ENCODE results near the gene PRG2. TPM values are rescaled to one million over a fixed set of nuclear protein-coding genes. Genes with fewer than 3 reads are reported as not detected.

The PRG2 gene
- total and polyA plus RNA-seq, 2 of the 13 experiments (the other 11 are each of a cell fraction or from before 2014, with no cell fraction given), result not detected

- TF ChIP-seq SOX5 (CRISPR knock-in tag; IDR thresholded peaks at IDR 0.05; ENCODE audit: borderline replicate concordance) (peak; percentile 41; the same call in 1 of the 2 replicates), HNF4G (IDR thresholded peaks at IDR 0.05; ENCODE audit: borderline replicate concordance, low read depth, low read length) (peak; percentile 89), HNF4G (CRISPR knock-in tag; IDR thresholded peaks at IDR 0.05; ENCODE audit: borderline replicate concordance, low read depth) (peak; percentile 22; the same call in 1 of the 2 replicates), ZBTB39 (CRISPR knock-in tag; IDR thresholded peaks at IDR 0.05) (no peak), ATF7 (IDR thresholded peaks at IDR 0.05) (no peak), ATF7 (CRISPR knock-in tag; IDR thresholded peaks at IDR 0.05) (no peak), U2AF1 (optimal IDR thresholded peaks at IDR 0.05; ENCODE audit: low read depth, low read length) (no peak), ATF4 (CRISPR knock-in tag; IDR thresholded peaks at IDR 0.05) (0 out of 4 replicates have a peak, but pooled peaks of 1 of the 2 experiments have one; percentile 45), TBP (CRISPR knock-in tag; IDR thresholded peaks at IDR 0.05) (no peak), ELF4 (CRISPR knock-in tag; IDR thresholded peaks at IDR 0.05; ENCODE audit: borderline replicate concordance) (no peak), IRF2 (CRISPR knock-in tag; IDR thresholded peaks at IDR 0.05) (0 out of 2 replicates have a peak, but pooled peaks have one; percentile 47), SAFB2 (CRISPR knock-in tag; IDR thresholded peaks at IDR 0.05; ENCODE audit: borderline replicate concordance, low read depth) (no peak), NCOA1 (CRISPR knock-in tag; IDR thresholded peaks at IDR 0.05) (no peak), ZNF207 (IDR thresholded peaks at IDR 0.05; ENCODE audit: borderline replicate concordance) (no peak), ZNF205 (CRISPR knock-in tag; IDR thresholded peaks at IDR 0.05) (0 out of 2 replicates have a peak, but pooled peaks have one; percentile 55), ZNF235 (CRISPR knock-in tag; IDR thresholded peaks at IDR 0.05; ENCODE audit: borderline replicate concordance) (no peak), ZZZ3 (CRISPR knock-in tag; IDR thresholded peaks at IDR 0.05; ENCODE audit: borderline replicate concordance) (no peak), ZNF552 (CRISPR knock-in tag; IDR thresholded peaks at IDR 0.05; ENCODE audit: borderline replicate concordance) (no peak), SALL1 (CRISPR knock-in tag; IDR thresholded peaks at IDR 0.05) (peak; percentile 3; the same call in 1 of the 2 replicates), FOXP1 (IDR thresholded peaks at IDR 0.05) (0 out of 2 replicates have a peak, but pooled peaks have one; percentile 8), FOXP1 (CRISPR knock-in tag; IDR thresholded peaks at IDR 0.05) (peak; percentile 53; the same call in 1 of the 2 replicates), KDM3A (CRISPR knock-in tag; IDR thresholded peaks at IDR 0.05; ENCODE audit: low read depth) (no peak), MAX (IDR thresholded peaks at IDR 0.05) (peak; percentile 46; the same call in 1 of the 2 replicates)
- TF ChIP-seq, protein P1, sequence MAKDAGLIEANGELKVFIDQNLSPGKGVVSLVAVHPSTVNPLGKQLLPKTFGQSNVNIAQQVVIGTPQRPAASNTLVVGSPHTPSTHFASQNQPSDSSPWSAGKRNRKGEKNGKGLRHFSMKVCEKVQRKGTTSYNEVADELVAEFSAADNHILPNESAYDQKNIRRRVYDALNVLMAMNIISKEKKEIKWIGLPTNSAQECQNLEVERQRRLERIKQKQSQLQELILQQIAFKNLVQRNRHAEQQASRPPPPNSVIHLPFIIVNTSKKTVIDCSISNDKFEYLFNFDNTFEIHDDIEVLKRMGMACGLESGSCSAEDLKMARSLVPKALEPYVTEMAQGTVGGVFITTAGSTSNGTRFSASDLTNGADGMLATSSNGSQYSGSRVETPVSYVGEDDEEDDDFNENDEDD (CRISPR knock-in tag; IDR thresholded peaks at IDR 0.05; ENCODE audit: borderline replicate concordance), result no peak
- TF ChIP-seq, protein P2, sequence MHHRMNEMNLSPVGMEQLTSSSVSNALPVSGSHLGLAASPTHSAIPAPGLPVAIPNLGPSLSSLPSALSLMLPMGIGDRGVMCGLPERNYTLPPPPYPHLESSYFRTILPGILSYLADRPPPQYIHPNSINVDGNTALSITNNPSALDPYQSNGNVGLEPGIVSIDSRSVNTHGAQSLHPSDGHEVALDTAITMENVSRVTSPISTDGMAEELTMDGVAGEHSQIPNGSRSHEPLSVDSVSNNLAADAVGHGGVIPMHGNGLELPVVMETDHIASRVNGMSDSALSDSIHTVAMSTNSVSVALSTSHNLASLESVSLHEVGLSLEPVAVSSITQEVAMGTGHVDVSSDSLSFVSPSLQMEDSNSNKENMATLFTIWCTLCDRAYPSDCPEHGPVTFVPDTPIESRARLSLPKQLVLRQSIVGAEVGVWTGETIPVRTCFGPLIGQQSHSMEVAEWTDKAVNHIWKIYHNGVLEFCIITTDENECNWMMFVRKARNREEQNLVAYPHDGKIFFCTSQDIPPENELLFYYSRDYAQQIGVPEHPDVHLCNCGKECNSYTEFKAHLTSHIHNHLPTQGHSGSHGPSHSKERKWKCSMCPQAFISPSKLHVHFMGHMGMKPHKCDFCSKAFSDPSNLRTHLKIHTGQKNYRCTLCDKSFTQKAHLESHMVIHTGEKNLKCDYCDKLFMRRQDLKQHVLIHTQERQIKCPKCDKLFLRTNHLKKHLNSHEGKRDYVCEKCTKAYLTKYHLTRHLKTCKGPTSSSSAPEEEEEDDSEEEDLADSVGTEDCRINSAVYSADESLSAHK (CRISPR knock-in tag; IDR thresholded peaks at IDR 0.05; ENCODE audit: borderline replicate concordance), result no peak
These were observed 9.6 kb upstream of the PRG2 start (continued) for GRCh38 chr11:57399972-57400578.
